NT2/D1 (cell line): ENCODE results near the gene DDX1.

Experiments
- DNase-seq: peaks from one replicate; pipeline ENCODE4 v3.0.0-alpha.2; 2011; ENCODE audit warnings: low read depth, low spot score
- H3K27me3 ChIP-seq: 2 replicates; pipeline ENCODE4 v1.6.0; 2011; ENCODE audit warnings: mild to moderate bottlenecking; ENCODE audit not compliant: insufficient read length, insufficient read depth
- H3K36me3 ChIP-seq: 2 replicates; pipeline ENCODE4 v1.6.1; 2011; ENCODE audit warnings: mild to moderate bottlenecking, low read length, mixed read lengths; ENCODE audit not compliant: insufficient read depth, insufficient read length
- H3K4me1 ChIP-seq: 2 replicates; pipeline ENCODE4 v1.5.1; 2011; ENCODE audit not compliant: insufficient read depth, insufficient read length
- H3K4me3 ChIP-seq: 2 replicates; pipeline ENCODE4 v1.5.1; 2011; ENCODE audit warnings: low read depth; ENCODE audit not compliant: insufficient read length
- H3K9ac ChIP-seq: 2 replicates; pipeline ENCODE4 v1.6.0; 2011; ENCODE audit warnings: low read depth; ENCODE audit not compliant: insufficient read length
- H3K9me3 ChIP-seq: 2 replicates; pipeline ENCODE4 v1.5.1; 2011; ENCODE audit warnings: mild to moderate bottlenecking, low read length; ENCODE audit not compliant: insufficient read depth
- SUZ12 ChIP-seq: IDR thresholded peaks from 2 replicates; pipeline ENCODE4 v1.6.1; 2011; ENCODE audit not compliant: insufficient read length, insufficient read depth; ENCODE audit errors: extremely low read depth
- YY1 ChIP-seq: IDR thresholded peaks from 2 replicates; pipeline ENCODE4 v1.6.1; 2011; ENCODE audit not compliant: insufficient read length, insufficient read depth
- ZNF274 ChIP-seq: IDR thresholded peaks from 2 replicates; pipeline ENCODE4 v1.6.1; 2011; ENCODE audit warnings: mild to moderate bottlenecking, low read depth, low read length

Gene DDX1

DNA sequence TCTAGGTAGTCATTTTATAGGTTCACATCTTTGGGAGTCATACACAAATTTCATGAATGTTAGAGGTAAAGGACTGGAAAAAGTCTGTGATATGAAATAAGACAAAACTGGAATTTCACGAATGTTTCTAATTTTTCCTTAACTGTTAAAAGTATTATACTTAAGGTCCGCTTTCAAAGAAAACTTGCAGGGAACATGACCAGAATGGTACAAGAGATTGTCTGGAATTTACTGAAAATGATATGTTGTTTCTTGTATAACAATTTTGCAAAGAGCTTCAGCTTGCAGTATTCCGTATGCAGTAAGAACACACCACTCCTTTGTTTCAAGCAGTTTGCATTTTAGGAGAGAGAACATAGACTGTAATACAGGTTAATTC is 1.6 kb downstream of the DDX1 start:
- H3K9ac ChIP-seq: no peak overlapping the region
- TF ChIP-seq ZNF274 (no peak), YY1 (no peak), SUZ12 (no peak)

DNA sequence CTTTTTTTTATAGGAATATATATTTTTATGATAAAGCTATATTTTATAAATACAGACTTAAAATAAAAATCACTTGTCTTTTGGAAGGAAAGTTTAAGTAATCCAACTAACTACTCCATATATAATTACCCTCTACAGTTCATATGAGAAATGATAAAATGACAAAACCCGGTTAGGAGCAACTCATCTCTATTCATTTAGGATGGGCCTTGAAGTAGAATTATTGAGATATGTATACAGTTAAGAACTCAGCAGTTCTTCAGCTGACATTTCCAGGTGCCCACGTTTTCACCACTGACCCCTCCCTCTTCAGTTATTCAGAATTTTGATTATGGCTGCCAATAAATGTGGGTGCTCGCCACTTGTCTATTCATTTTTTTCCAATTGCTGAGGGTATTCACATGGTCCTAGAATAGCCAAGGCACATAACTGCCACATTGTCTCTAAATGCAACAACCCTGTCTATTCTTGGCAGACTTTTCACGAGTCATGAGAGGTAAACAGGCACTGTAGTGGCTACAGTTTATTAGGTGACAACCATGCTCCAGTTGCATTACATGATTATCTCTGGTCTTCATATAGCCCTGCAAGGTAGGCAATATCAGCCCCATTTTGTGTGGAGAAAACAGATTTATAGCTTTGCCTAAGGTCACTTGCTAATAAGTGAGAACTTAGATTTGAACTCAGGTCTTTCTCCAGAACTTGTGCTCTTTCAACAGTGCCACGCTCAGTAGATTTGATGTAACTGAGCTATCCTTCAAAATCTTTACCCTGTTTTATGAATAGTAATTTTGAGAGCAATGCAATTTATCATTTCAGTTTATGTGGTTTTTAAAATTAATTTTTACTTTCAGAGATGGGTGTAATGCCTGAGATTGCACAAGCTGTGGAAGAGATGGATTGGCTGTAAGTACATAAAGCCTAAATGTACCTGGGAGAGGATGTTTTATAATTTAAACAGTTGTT is 2.9 kb downstream of the DDX1 start:
- Histone ChIP-seq H3K4me3 (no peak overlapping the region), H3K36me3 (peaks cover 51% of the 10 kb centered on the region), H3K27me3 (no peaks in the 10 kb centered on the region), H3K9me3 (no peaks in the 10 kb centered on the region), H3K4me1 (no peaks in the 10 kb centered on the region), H3K9ac (no peak overlapping the region)
- no peak for DNase-seq
- TF ChIP-seq YY1 (no peak), ZNF274 (no peak), SUZ12 (no peak)

More for the DNA sequence above, 1.6 kb downstream of the DDX1 start:
- Histone ChIP-seq H3K4me1 (no peaks in the 10 kb centered on the region), H3K4me3 (peak overlapping the region; percentile 15), H3K36me3 (peaks cover 42% of the 10 kb centered on the region), H3K9me3 (no peaks in the 10 kb centered on the region), H3K27me3 (no peaks in the 10 kb centered on the region)
- DNase-seq: no peak

DNA sequence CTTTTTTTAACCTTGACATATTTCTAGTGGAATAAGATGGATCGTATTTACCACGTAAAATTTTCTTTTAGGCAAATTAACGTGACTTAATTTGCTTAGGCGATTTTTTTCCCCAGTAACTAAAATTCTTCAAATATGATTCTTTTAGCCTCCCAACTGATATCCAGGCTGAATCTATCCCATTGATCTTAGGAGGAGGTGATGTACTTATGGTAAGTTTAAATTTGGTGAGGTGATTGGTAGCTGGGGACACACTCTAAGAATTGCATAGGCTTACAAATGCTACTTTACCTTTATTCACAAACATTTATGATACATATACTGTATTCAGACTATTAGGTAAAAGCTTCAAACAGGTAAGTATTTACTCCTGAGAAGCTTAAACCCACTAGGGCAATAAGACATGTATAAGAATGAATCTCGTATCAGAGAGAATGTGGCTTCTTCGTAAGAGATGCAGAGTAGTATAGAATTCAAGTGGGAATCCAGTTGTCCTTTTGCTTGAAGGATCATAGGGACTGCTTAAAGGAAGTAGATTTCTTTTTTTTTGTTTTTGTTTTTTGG is 3.8 kb downstream of the DDX1 start:
- H3K9ac ChIP-seq: no peak overlapping the region
- peaks cover 60% of the 10 kb centered on the region for H3K36me3 ChIP-seq
- no peaks in the 10 kb centered on the region for H3K27me3 ChIP-seq
- no peaks in the 10 kb centered on the region for H3K9me3 ChIP-seq
- no peaks in the 10 kb centered on the region for H3K4me1 ChIP-seq
- DNase-seq: no peak
- TF ChIP-seq SUZ12: no peak
- no peak for TF ChIP-seq ZNF274
- no peak for TF ChIP-seq YY1
- H3K4me3 ChIP-seq: no peak overlapping the region

DNA sequence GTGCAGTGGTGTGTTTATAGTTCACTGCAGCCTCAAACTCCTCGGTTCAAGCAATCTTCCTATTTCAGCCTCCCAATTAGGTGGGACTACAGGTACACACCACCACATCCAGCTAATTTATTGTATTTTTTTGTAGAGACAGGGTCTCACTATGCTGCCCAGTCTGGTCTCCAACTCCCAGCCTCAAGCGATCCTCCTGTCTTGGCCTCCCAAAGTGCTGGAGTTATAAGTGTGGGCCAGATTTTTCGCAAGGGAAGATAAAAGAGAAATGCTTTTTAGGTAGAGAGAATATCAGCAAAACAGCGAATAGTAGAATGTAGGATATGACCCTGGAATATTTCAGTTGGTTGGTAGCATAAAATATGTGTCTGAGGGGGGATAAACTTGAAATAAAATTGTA is 4.3 kb downstream of the DDX1 start:
- Histone ChIP-seq H3K36me3 (peaks cover 65% of the 10 kb centered on the region), H3K9ac (no peak overlapping the region), H3K9me3 (no peaks in the 10 kb centered on the region), H3K27me3 (no peaks in the 10 kb centered on the region), H3K4me1 (no peaks in the 10 kb centered on the region), H3K4me3 (no peak overlapping the region)
- TF ChIP-seq YY1 (no peak), SUZ12 (no peak), ZNF274 (no peak)
- DNase-seq: no peak

DNA sequence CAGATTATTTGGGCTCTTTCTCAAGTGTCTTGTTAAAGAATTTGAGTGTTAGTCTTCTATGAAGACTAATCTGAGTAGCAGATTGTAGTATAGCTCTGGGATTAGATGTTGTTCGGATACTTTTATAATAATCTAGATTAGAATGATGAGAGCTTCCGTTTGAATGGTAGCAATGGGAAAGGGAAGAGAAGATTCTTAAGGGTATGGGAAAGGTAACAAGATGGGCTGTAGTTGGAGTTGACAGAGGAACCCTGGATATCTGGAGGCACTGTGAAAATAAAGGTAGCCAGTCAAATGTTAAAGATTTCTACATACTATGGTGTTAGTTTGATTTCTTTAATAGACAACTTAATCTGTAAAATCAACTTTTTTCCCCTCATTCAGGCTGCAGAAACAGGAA is 4.7 kb downstream of the DDX1 start:
- H3K36me3 ChIP-seq: peaks cover 69% of the 10 kb centered on the region
- no peak for DNase-seq
- no peak overlapping the region for H3K4me3 ChIP-seq
- TF ChIP-seq ZNF274 (no peak), YY1 (no peak), SUZ12 (no peak)
- H3K4me1 ChIP-seq: no peaks in the 10 kb centered on the region
- H3K27me3 ChIP-seq: no peaks in the 10 kb centered on the region
- no peak overlapping the region for H3K9ac ChIP-seq
- H3K9me3 ChIP-seq: no peaks in the 10 kb centered on the region

DNA sequence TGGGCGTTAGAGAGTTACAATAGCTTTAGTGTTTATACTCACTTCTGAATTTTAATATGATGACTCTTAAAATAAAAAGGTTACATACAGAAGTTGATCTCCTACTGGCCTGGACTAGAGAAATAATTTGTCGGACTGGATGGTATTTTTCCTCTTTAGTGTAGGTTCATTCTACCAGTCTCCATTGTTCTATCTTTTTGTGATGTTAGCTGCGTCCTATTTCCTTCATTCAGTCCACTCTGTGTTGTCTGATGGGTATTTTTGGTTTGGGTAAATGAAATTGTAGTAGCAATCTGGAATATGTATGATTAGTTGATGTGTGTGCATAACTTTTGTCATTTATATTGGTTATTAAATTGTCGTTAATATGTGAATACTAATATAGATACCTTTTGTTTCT is 5.3 kb downstream of the DDX1 start:
- Histone ChIP-seq H3K4me3 (no peak overlapping the region), H3K9ac (no peak overlapping the region), H3K36me3 (peaks cover 75% of the 10 kb centered on the region), H3K4me1 (no peaks in the 10 kb centered on the region), H3K9me3 (no peaks in the 10 kb centered on the region), H3K27me3 (no peaks in the 10 kb centered on the region)
- no peak for DNase-seq
- no peak for TF ChIP-seq SUZ12
- no peak for TF ChIP-seq ZNF274
- no peak for TF ChIP-seq YY1

DNA sequence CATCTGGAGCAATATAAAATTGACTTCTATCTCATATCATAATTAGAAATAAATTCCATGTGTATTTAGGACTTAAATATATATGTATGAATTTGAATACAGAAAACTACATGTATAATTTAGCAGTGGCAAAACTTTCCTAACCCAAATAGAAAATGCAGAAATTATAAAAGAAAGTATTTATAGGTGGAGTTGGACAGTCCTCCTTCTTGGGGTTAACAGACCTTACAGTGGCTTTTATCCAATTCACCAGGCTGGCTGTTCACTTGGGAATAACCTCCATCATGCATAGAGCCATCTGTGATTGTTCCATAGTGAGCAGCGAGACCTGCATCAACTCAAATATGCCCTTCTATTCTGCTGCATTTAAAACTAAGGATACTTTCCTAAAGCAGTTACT is 8.3 kb downstream of the DDX1 start:
- Histone ChIP-seq H3K36me3 (peaks cover 92% of the 10 kb centered on the region), H3K9me3 (no peaks in the 10 kb centered on the region), H3K4me1 (no peaks in the 10 kb centered on the region), H3K9ac (no peak overlapping the region), H3K4me3 (no peak overlapping the region), H3K27me3 (no peaks in the 10 kb centered on the region)
- no peak for DNase-seq
- no peak for TF ChIP-seq ZNF274
- no peak for TF ChIP-seq YY1
- TF ChIP-seq SUZ12: no peak

DNA sequence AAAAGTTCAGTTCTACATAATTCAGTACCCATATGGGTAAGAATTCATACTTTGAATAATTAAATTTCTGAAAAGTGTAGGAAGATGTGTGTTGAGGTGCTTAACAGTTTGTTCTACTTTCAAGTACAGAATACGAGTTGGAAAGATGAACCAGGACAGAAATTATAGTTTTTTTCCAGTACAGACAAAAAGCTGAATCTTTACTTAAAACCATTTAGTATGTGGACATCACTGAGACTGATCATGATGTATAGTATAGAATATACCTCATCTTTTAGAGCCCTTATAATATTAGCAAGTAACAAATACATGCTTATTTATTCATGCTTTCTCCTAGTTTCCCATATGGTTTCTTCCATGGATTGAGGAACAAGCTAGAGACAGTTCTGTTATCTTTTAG is 10.0 kb downstream of the DDX1 start:
- H3K36me3 ChIP-seq: peaks cover 92% of the 10 kb centered on the region

More for the DNA sequence above, 10.0 kb downstream of the DDX1 start:
- Histone ChIP-seq H3K4me3 (no peak overlapping the region), H3K9me3 (no peaks in the 10 kb centered on the region), H3K9ac (no peak overlapping the region), H3K4me1 (no peaks in the 10 kb centered on the region), H3K27me3 (no peaks in the 10 kb centered on the region)
- TF ChIP-seq ZNF274 (no peak), YY1 (no peak), SUZ12 (no peak)
- DNase-seq: no peak
